Cardiac fibroblast (primary cell): ENCODE results near the gene APBA1.

Experiments used
- DNase-seq, 2 donors: peaks; one replicate each; pipeline versions ENCODE4 v3.0.0 to v3.0.0-alpha.2; 2010; ENCODE audit warnings: low read depth in 2 of 2
- H3K4me3 ChIP-seq, 2 donors: replicated peaks in 1 of 2; 1 replicate in 1 of 2; 2 replicates in 1 of 2; pipeline ENCODE4 v1.5.1; 2011; ENCODE audit warnings: low read depth in 2 of 2, low read length in 2 of 2, mild to moderate bottlenecking in 2 of 2, moderate library complexity in 1 of 2
- CTCF ChIP-seq: IDR thresholded peaks from one replicate; pipeline ENCODE4 v1.5.1; 2011; ENCODE audit warnings: low read depth, mild to moderate bottlenecking, low read length, inconsistent platforms

The APBA1 gene

GRCh38 chr9:69433968-69434367, 238.2 kb downstream of the APBA1 start:
- no peak overlapping the region for H3K4me3 ChIP-seq
- TF ChIP-seq CTCF = no peak
- DNase-seq = no peak

GRCh38 chr9:69433392-69433791, 238.8 kb downstream of the APBA1 start:
- H3K4me3 ChIP-seq = no peak overlapping the region
- peak in 1 of 2 donors; percentile 10 for DNase-seq
- no peak for TF ChIP-seq CTCF

GRCh38 chr9:69432623-69433022, 239.5 kb downstream of the APBA1 start:
- DNase-seq = no peak
- H3K4me3 ChIP-seq = no peak overlapping the region
- no peak for TF ChIP-seq CTCF

GRCh38 chr9:69431777-69432176, 240.4 kb downstream of the APBA1 start:
- no peak for TF ChIP-seq CTCF
- no peak for DNase-seq

GRCh38 chr9:69431203-69431602, 241.0 kb downstream of the APBA1 start:
- DNase-seq = no peak
- H3K4me3 ChIP-seq = no peak overlapping the region
- no peak for TF ChIP-seq CTCF

More at GRCh38 chr9:69431777-69432176, 240.4 kb downstream of the APBA1 start:
- H3K4me3 ChIP-seq = no peak overlapping the region

DNA sequence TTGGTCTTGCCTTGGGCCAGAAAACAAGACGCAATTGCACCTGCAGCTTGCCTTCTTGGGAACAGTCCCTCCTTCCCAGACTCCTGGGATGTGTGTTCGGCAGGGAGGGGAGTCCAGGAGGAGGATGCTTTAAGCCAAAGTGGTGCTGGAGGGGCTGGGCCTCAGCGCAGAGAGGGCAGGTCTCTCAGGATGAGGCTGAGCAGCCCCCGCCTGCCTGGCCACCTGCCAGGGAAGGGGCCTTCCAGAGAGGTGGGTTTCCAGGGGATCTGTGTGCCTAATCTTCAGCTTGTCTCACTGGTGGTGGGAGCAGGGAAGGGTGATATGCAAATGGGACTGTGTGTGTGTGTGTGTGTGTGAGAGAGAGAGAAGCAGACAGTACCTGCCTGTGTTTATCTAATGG, 242.0 kb downstream of the APBA1 start:
- DNase-seq = no peak
- no peak for TF ChIP-seq CTCF

GRCh38 chr9:69429281-69429680, 242.9 kb downstream of the APBA1 start:
- no peak for DNase-seq
- no peak overlapping the region for H3K4me3 ChIP-seq
- TF ChIP-seq CTCF = no peak

More for the DNA sequence above, 242.0 kb downstream of the APBA1 start:
- H3K4me3 ChIP-seq = no peak overlapping the region
